Osteocyte (in vitro differentiated cells): Measurements from ENCODE around the gene GYS2. TPM values are rescaled to one million over a fixed set of nuclear protein-coding genes. Genes with fewer than 3 reads are reported as not detected.

Source experiments
- DNase-seq: peaks from one replicate; pipeline ENCODE4 v3.0.0; 2021; ENCODE audit warnings: mixed read lengths; ENCODE audit not compliant: unreplicated experiment; ENCODE audit errors: extremely low spot score
- H3K27ac Mint-ChIP-seq: one replicate; pipeline ENCODE4 v1.8.0; 2021; ENCODE audit warnings: mild to moderate bottlenecking, mixed read lengths; ENCODE audit not compliant: unreplicated experiment
- H3K27me3 Mint-ChIP-seq: one replicate; pipeline ENCODE4 v1.8.0; 2021; ENCODE audit warnings: mixed read lengths; ENCODE audit not compliant: unreplicated experiment
- H3K36me3 Mint-ChIP-seq: one replicate; pipeline ENCODE4 v1.8.0; 2021; ENCODE audit warnings: mixed read lengths; ENCODE audit not compliant: unreplicated experiment
- H3K4me1 Mint-ChIP-seq: one replicate; pipeline ENCODE4 v1.8.0; 2021; ENCODE audit warnings: mixed read lengths; ENCODE audit not compliant: unreplicated experiment
- H3K4me3 Mint-ChIP-seq: one replicate; pipeline ENCODE4 v1.8.0; 2021; ENCODE audit warnings: mild to moderate bottlenecking, moderate library complexity, mixed read lengths; ENCODE audit not compliant: unreplicated experiment
- H3K9me3 Mint-ChIP-seq: one replicate; pipeline ENCODE4 v1.8.0; 2021; ENCODE audit warnings: mixed read lengths; ENCODE audit not compliant: unreplicated experiment
- total RNA-seq: library from RNA; stranded (reverse); gene quantifications from 2 replicates; pipeline ENCODE4 v1.2.1, GENCODE V29; 2021
- TF ChIP-seq, protein P1 (sequence below): fragments of 200-600 bp; sonication (generic); IDR thresholded peaks from 2 replicates; pipeline ENCODE4 v1.5.0; 2021; ENCODE audit warnings: antibody characterized with exemption, mild to moderate bottlenecking, moderate library complexity

The GYS2 gene
- total RNA-seq, 1 donor from 2014 or later = not detected

DNA sequence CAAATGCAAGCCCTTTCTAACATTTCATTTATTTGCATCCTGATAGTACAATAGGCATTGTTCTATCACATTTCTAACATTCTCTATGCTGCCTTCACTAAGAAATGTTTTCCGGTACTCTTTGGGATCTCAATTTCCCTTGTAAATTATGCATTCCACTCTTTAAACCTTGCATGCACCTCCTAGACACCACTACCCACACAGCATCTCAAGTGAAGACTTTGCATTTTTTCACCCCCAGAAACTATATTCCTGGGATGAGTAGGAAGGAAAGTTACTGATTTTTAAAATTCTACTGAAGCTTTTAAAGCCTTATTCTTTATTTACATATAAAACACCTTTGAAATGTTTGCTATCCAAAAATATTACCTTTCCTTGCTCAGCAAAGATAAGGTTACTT lies 27.1 kb downstream of the GYS2 start:
- Mint-ChIP-seq H3K9me3 (no peaks in the 10 kb centered on the region), H3K4me1 (no peaks in the 10 kb centered on the region), H3K27me3 (peaks cover 39% of the 10 kb centered on the region), H3K4me3 (no peak overlapping the region), H3K36me3 (no peaks in the 10 kb centered on the region), H3K27ac (no peak overlapping the region)
- TF ChIP-seq, protein P1, sequence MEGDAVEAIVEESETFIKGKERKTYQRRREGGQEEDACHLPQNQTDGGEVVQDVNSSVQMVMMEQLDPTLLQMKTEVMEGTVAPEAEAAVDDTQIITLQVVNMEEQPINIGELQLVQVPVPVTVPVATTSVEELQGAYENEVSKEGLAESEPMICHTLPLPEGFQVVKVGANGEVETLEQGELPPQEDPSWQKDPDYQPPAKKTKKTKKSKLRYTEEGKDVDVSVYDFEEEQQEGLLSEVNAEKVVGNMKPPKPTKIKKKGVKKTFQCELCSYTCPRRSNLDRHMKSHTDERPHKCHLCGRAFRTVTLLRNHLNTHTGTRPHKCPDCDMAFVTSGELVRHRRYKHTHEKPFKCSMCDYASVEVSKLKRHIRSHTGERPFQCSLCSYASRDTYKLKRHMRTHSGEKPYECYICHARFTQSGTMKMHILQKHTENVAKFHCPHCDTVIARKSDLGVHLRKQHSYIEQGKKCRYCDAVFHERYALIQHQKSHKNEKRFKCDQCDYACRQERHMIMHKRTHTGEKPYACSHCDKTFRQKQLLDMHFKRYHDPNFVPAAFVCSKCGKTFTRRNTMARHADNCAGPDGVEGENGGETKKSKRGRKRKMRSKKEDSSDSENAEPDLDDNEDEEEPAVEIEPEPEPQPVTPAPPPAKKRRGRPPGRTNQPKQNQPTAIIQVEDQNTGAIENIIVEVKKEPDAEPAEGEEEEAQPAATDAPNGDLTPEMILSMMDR = no peak
- DNase-seq = no peak

DNA sequence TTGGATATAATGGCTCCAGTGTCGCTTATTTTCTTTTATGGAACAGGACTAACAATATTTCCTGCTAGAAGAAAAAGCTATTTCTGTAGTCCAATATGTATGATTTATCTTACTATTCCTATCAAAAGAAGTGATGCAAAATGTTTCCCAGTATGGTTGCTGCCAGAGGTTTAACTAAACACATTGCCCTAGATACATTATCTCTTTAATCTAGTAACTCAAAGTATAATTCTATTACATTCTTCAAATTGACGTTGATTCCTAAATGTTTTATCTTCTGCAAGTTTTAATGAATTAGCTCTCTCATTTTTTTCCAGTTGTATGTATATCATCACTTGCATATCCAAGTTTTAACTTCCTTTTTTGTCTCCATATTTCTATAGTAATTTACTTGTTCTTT lies 28.2 kb downstream of the GYS2 start:
- TF ChIP-seq, protein P1 = no peak
- no peak for DNase-seq
- Mint-ChIP-seq H3K36me3 (no peaks in the 10 kb centered on the region), H3K27me3 (peaks cover 31% of the 10 kb centered on the region), H3K9me3 (no peaks in the 10 kb centered on the region), H3K4me1 (no peaks in the 10 kb centered on the region), H3K4me3 (no peak overlapping the region), H3K27ac (no peak overlapping the region)

DNA sequence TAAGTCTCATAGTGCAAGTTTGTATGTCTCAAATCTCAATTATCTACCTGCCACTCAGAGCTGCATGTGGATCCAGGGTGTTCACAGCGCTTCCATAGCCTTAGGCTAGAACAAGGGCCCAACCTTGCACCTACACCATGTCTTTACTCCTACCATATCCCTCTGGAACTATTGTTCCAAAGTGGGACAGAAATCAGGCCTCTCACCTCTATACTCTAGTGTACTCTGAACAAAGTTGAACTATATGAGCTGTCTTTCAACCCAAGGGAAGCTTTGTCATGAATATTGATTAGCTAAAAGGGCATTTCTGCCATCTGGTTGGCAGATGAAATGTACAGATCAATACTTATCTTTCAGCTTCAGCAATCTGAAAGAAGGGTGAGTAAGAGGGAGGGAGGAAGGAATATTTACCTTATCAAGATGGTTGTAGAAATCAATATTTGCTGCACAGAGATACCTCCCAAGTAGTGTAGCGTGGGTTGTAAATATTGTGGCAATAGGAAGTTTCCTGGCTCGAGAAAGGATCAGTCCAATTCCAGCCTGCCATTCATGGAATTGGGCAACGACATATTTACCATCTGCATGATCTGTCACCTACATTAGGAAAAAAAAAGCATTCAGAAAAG lies 30.8 kb downstream of the GYS2 start:
- no peak for DNase-seq
- H3K9me3 Mint-ChIP-seq = no peaks in the 10 kb centered on the region
- no peak overlapping the region for H3K4me3 Mint-ChIP-seq
- no peaks in the 10 kb centered on the region for H3K36me3 Mint-ChIP-seq
- H3K27ac Mint-ChIP-seq = no peak overlapping the region
- TF ChIP-seq, protein P1 = no peak
- no peaks in the 10 kb centered on the region for H3K4me1 Mint-ChIP-seq
- peaks cover 18% of the 10 kb centered on the region for H3K27me3 Mint-ChIP-seq

DNA sequence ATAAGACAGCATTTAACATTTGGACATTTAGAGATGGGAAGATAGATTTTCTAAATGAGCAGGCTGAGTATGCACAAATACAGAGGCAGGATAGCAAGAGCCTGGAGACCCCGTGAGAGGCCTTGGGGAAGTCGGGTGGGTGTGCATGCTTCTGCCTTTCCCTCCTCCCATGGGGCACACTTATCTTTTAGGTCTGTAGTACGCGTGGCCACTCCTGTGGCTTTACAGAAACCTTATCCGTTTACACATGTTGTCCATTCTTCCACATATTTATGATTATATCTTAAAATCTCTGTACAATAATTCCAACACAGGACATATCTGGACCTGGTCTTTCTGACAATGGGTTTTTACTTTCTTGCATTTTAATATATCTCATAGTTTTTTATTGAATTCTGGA lies 33.6 kb downstream of the GYS2 start:
- no peak overlapping the region for H3K4me3 Mint-ChIP-seq
- H3K4me1 Mint-ChIP-seq = no peaks in the 10 kb centered on the region
- H3K27ac Mint-ChIP-seq = no peak overlapping the region
- DNase-seq = no peak
- H3K9me3 Mint-ChIP-seq = no peaks in the 10 kb centered on the region
- TF ChIP-seq, protein P1 = no peak
- peaks cover 4% of the 10 kb centered on the region for H3K27me3 Mint-ChIP-seq
- H3K36me3 Mint-ChIP-seq = no peaks in the 10 kb centered on the region

DNA sequence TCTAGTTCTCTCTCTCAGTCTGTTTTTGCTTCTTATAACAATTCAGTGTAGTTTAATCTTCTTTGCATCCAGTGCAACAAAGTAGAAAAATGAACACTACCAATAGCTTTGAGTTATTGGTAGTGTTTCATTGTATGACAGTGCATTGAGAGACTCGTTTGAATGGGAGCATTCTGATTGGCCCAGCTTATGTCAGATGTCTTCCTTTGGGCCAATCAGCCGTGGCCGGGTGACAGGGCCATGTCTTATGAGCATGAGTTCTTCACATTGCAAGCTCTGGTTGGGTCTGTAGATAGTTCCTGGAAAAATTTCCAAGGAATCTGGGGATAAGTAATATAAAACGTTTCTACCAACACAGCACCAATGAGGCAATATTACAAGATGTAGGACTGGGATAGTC lies 36.5 kb downstream of the GYS2 start:
- TF ChIP-seq, protein P1 = no peak
- Mint-ChIP-seq H3K9me3 (no peaks in the 10 kb centered on the region), H3K36me3 (no peaks in the 10 kb centered on the region), H3K27me3 (no peaks in the 10 kb centered on the region), H3K4me3 (no peak overlapping the region), H3K4me1 (no peaks in the 10 kb centered on the region), H3K27ac (no peak overlapping the region)
- DNase-seq = no peak
